PC-9 (cell line): Measurements from ENCODE around the gene PARN. TPM values are rescaled to one million over a fixed set of nuclear protein-coding genes. Genes with fewer than 3 reads are reported as not detected.
A peak's percentile ranks its signal among the peaks of the same experiment; 100 is the strongest.

Experiments used
- BruUV-seq: library from RNA; stranded (reverse); fragments of 400-500 nt; replicated peaks from 2 replicates; lab custom pipeline; 2021; lab: Mats Ljungman, UMichigan
- CTCF ChIA-PET: fragments of 300-600 bp; sonication (Branson Sonifier 250); formaldehyde crosslinking; loops from one replicate; lab custom pipeline; 2022; ENCODE audit warnings: antibody characterized with exemption; lab: Charles Lee
- POLR2A ChIA-PET: fragments of 300-600 bp; sonication (Branson Sonifier 250); formaldehyde crosslinking; loops from one replicate; lab custom pipeline; 2022; ENCODE audit warnings: antibody characterized with exemption; ENCODE audit not compliant: unreplicated experiment; lab: Charles Lee
- DNase-seq, 2 experiments: peaks; one replicate each; pipeline versions ENCODE4 v3.0.0 to v3.0.0-alpha.2; 2015 to 2022; ENCODE audit warnings: mixed read lengths in 1 of 2
- H2AFZ ChIP-seq: fragments of 200-600 bp; sonication (generic); 2 replicates; pipeline ENCODE4 v1.8.1; 2017; ENCODE audit warnings: antibody characterized with exemption
- H3F3A ChIP-seq: fragments of 200-600 bp; sonication (generic); 2 replicates; pipeline ENCODE4 v1.8.1; 2017; ENCODE audit warnings: antibody characterized with exemption, mild to moderate bottlenecking, low read depth; ENCODE audit not compliant: insufficient read depth
- H3K27ac ChIP-seq: fragments of 200-600 bp; sonication (generic); 2 replicates; pipeline ENCODE4 v1.6.1; 2016; ENCODE audit warnings: mixed run types
- H3K27me3 ChIP-seq: fragments of 200-600 bp; sonication (generic); 2 replicates; pipeline ENCODE4 v1.6.1; 2016; ENCODE audit warnings: low read depth, mixed run types; ENCODE audit not compliant: insufficient read depth
- H3K36me3 ChIP-seq: fragments of 200-600 bp; sonication (generic); 2 replicates; pipeline ENCODE4 v1.6.1; 2016; ENCODE audit warnings: low read depth, mixed run types
- H3K4me1 ChIP-seq: fragments of 200-600 bp; sonication (generic); replicated peaks from 2 replicates; pipeline ENCODE4 v1.6.1; 2016; ENCODE audit warnings: mixed run types; ENCODE audit not compliant: insufficient read depth
- H3K4me2 ChIP-seq: fragments of 200-600 bp; sonication (generic); 2 replicates; pipeline ENCODE4 v1.6.1; 2017; ENCODE audit warnings: mixed run types
- H3K4me3 ChIP-seq: fragments of 200-600 bp; sonication (generic); 2 replicates; pipeline ENCODE4 v1.6.1; 2016; ENCODE audit warnings: mixed run types
- H3K79me2 ChIP-seq: fragments of 200-600 bp; sonication (generic); 2 replicates; pipeline ENCODE4 v1.6.1; 2017; ENCODE audit warnings: low read depth, mixed run types
- H3K9me2 ChIP-seq: fragments of 200-600 bp; sonication (generic); 2 replicates; pipeline ENCODE4 v1.8.1; 2017; ENCODE audit warnings: mild to moderate bottlenecking; ENCODE audit not compliant: insufficient read depth
- H3K9me3 ChIP-seq: fragments of 200-600 bp; sonication (generic); 2 replicates; pipeline ENCODE4 v1.8.1; 2016; ENCODE audit warnings: low read depth; ENCODE audit not compliant: insufficient read depth
- H4K20me1 ChIP-seq: fragments of 200-600 bp; sonication (generic); 2 replicates; pipeline ENCODE4 v1.8.1; 2017; ENCODE audit not compliant: insufficient read depth
- CTCF ChIP-seq: fragments of 200-600 bp; sonication (generic); conservative IDR thresholded peaks from 2 replicates; pipeline ENCODE4 v1.6.1; 2017; ENCODE audit warnings: mixed run types, antibody characterized with exemption, mild to moderate bottlenecking, moderate library complexity
- EZH2 ChIP-seq: fragments of 200-600 bp; sonication (generic); IDR thresholded peaks from 2 replicates; pipeline ENCODE4 v1.8.0; 2017; ENCODE audit warnings: antibody characterized with exemption, low read depth
- intact Hi-C: fragments of 100-400 bp; cut with micrococcal nuclease; formaldehyde crosslinking; loops from one replicate; pipeline ENCODE4 v1.10.0; 2022; ENCODE audit not compliant: unreplicated experiment
- total RNA-seq: library from RNA; stranded (reverse); gene quantifications from 2 replicates; pipeline ENCODE4 v1.2.3, GENCODE V29; 2021

PARN gene
- total RNA-seq, 1 experiment from 2014 or later = 53.0 TPM

- H3K4me1 ChIP-seq = peaks cover 33% of the 10 kb centered on the region
- DNase-seq = no peak
- TF ChIP-seq CTCF (no peak), EZH2 (no peak)
- no peak overlapping the region for H2AFZ ChIP-seq
- H3K4me2 ChIP-seq = peak overlapping the region; percentile 9; the same call in 1 of the 2 replicates
- no TSS peak for BruUV-seq
- ChIA-PET POLR2A (no interaction called here), CTCF (no interaction called here)
- intact Hi-C loops = no loop called here
- peaks cover 30% of the 10 kb centered on the region for H3F3A ChIP-seq
- peak overlapping the region; percentile 51 for H3K27ac ChIP-seq
- no peaks in the 10 kb centered on the region for H4K20me1 ChIP-seq
- H3K4me3 ChIP-seq = no peak overlapping the region
- peaks cover 14% of the 10 kb centered on the region; the same call in 1 of the 2 replicates for H3K79me2 ChIP-seq
- H3K9me3 ChIP-seq = no peaks in the 10 kb centered on the region
- no peaks in the 10 kb centered on the region; the same call in 1 of the 2 replicates for H3K36me3 ChIP-seq
- H3K27me3 ChIP-seq = no peaks in the 10 kb centered on the region
- H3K9me2 ChIP-seq = no peaks in the 10 kb centered on the region
Observed at GRCh38 chr16:14509675-14510132, 120.4 kb downstream of the PARN start.

- CTCF ChIA-PET = no interaction called here
- Histone ChIP-seq H3K4me2 (peak overlapping the region; percentile 9), H3K27ac (peak overlapping the region; percentile 51)
Observed at GRCh38 chr16:14509055-14509454, 121.0 kb downstream of the PARN start.

GRCh38 chr16:14505846-14506245 lies 124.2 kb downstream of the PARN start:
- no peaks in the 10 kb centered on the region for H4K20me1 ChIP-seq
- H3K36me3 ChIP-seq = no peaks in the 10 kb centered on the region; the same call in 1 of the 2 replicates
- ChIA-PET POLR2A (interaction anchor here (0.6 kb wide), 1 partner anchor 180 kb away, joined by 7 read pairs; no protein-coding TSS in a partner anchor), CTCF (no interaction called here)
- H3K9me3 ChIP-seq = no peaks in the 10 kb centered on the region
- no peaks in the 10 kb centered on the region for H3K9me2 ChIP-seq
- H3K27ac ChIP-seq = peak overlapping the region; percentile 98
- H3K4me3 ChIP-seq = no peak overlapping the region
- no TSS peak for BruUV-seq
- H2AFZ ChIP-seq = no peak overlapping the region
- peak in 1 of 2 experiments; percentile 64 for DNase-seq
- peaks cover 72% of the 10 kb centered on the region for H3K4me1 ChIP-seq
- no peaks in the 10 kb centered on the region for H3K27me3 ChIP-seq
- H3K4me2 ChIP-seq = no peak overlapping the region
- intact Hi-C loops = no loop called here
- H3K79me2 ChIP-seq = peaks cover 23% of the 10 kb centered on the region
- H3F3A ChIP-seq = peaks cover 60% of the 10 kb centered on the region
- TF ChIP-seq CTCF (no peak), EZH2 (no peak)

More at GRCh38 chr16:14509055-14509454, 121.0 kb downstream of the PARN start:
- Histone ChIP-seq H3K9me3 (no peaks in the 10 kb centered on the region), H3K4me3 (no peak overlapping the region), H2AFZ (no peak overlapping the region), H3K4me1 (peaks cover 40% of the 10 kb centered on the region), H3K9me2 (no peaks in the 10 kb centered on the region), H3K36me3 (no peaks in the 10 kb centered on the region; the same call in 1 of the 2 replicates), H3F3A (peaks cover 37% of the 10 kb centered on the region), H3K79me2 (peaks cover 16% of the 10 kb centered on the region; the same call in 1 of the 2 replicates), H4K20me1 (no peaks in the 10 kb centered on the region), H3K27me3 (no peaks in the 10 kb centered on the region)
- intact Hi-C loops = no loop called here
- POLR2A ChIA-PET = no interaction called here
- TF ChIP-seq EZH2 (no peak), CTCF (no peak)
- no TSS peak for BruUV-seq
- peak; percentile 27 to 53 for DNase-seq
